Measurements from ENCODE around the gene SRGAP2C. TPM values are rescaled to one million over a fixed set of nuclear protein-coding genes. Genes with fewer than 3 reads are reported as not detected.
"Not testable (repeated sequence)": the region's sequence is repeated elsewhere in the genome, so short reads cannot be mapped to it uniquely, and the experiment has no call there.

SRGAP2C gene
- total and polyA plus RNA-seq, 10 donors = 2.6 to 78.6 (median 32.5) TPM

- H3K4me3 ChIP-seq; DNase-seq; H3K36me3 ChIP-seq; H3K27me3 ChIP-seq (replicated peaks in 1 of 7); intact Hi-C loops (cut with DNase I; ENCODE audit: low total_unique reads); H3K27ac ChIP-seq; H3K9me3 ChIP-seq; H3K4me1 ChIP-seq: not testable (repeated sequence)
- 50 to 95% (median 61%) methylated on average over 1 to 2 of the region's 2 CpGs for WGBS, 5 donors
Measured at GRCh38 chr1:121260205-121260604, 75.4 kb downstream of the SRGAP2C start.

DNA sequence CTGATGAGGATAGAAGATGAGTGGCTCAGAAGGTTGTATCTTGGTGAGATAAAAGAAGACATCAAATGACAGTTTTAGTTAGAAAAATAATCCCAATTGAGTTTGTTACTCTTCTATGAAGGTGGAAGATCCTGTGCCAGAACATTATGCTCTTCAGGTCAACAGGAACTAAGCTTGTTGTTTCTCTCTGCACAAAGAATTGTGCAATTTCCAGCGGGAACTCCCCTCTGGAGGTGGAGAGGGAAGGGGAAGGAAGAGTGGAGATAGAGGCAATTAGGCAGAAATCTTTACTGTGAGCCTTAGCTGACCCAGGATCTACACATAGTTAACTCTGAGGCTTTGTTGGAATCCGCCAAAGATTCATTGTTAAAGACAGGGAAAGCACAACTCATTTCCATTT is 77.4 kb downstream of the SRGAP2C start:
- intact Hi-C loops (cut with DNase I; ENCODE audit: low total_unique reads); DNase-seq; H3K4me1 ChIP-seq; H3K36me3 ChIP-seq; H3K9me3 ChIP-seq; H3K4me3 ChIP-seq; H3K27me3 ChIP-seq (replicated peaks in 1 of 7): not testable (repeated sequence)
- peak overlapping the region in 1 of 8 donors; percentile 37 for H3K27ac ChIP-seq
- WGBS, 5 donors = 27 to 63% methylated on average over 1 of the region's 2 CpGs; no CpG with 5 or more reads in 3 of the 5 donors

- peak overlapping the region in 1 of 8 donors; percentile 30 for H3K27ac ChIP-seq
- intact Hi-C loops (cut with DNase I; ENCODE audit: low total_unique reads); H3K4me3 ChIP-seq; DNase-seq; H3K9me3 ChIP-seq; H3K36me3 ChIP-seq; H3K4me1 ChIP-seq; H3K27me3 ChIP-seq (replicated peaks in 1 of 7): not testable (repeated sequence)
- WGBS, 5 donors = no CpG with 5 or more reads among the region's 1 CpG
Measured at GRCh38 chr1:121263789-121264244, 79.0 kb downstream of the SRGAP2C start.

DNA sequence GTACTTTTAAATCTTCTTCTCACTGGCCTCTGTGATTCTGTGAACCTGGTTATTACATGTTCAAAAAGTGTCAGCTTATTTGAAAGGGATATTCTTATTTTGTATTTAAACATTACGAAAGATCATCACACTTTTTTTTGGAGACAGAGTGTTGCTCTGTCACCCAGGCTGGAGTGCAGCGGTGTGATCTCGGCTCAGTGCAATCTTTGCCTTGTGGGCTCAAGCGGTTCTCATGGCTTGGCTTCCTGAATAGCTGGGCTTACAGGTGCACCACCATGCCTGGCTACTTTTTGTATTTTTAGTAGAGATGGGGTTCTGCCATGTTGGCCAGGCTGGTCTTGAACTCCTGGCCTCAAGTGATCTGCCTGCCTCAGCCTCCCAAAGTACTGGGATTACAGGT is 82.3 kb downstream of the SRGAP2C start:
- H3K36me3 ChIP-seq; H3K9me3 ChIP-seq; H3K27me3 ChIP-seq (replicated peaks in 1 of 7); H3K27ac ChIP-seq; H3K4me3 ChIP-seq; intact Hi-C loops (cut with DNase I; ENCODE audit: low total_unique reads); DNase-seq; H3K4me1 ChIP-seq: not testable (repeated sequence)
- 52 to 88% (median 86%) methylated on average over 1 to 3 of the region's 4 CpGs; no CpG with 5 or more reads in 2 of the 5 donors for WGBS, 5 donors

DNA sequence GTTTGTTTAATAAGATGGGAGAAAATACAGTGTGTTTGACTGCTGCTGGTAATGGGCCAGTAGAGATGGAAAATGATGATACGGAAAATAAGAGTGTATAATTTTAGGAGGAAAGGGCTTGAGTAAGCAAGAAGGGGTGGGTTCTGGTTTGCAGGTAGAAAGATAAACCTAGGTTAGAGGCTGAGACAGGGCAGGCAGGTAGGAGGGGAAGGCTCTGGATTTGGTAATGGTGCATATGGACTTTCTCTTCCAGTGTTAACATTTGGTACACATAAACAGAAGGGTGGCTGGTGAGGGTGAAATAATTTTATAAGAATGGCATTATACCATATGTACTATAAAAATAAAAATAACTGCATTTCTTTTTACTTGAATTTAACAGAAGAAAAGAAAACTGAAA is 84.5 kb downstream of the SRGAP2C start:
- H3K4me1 ChIP-seq; H3K27me3 ChIP-seq (replicated peaks in 1 of 7); intact Hi-C loops (cut with DNase I; ENCODE audit: low total_unique reads); H3K4me3 ChIP-seq; DNase-seq; H3K9me3 ChIP-seq; H3K36me3 ChIP-seq: not testable (repeated sequence)
- WGBS, 5 donors = no CpG with 5 or more reads among the region's 1 CpG
- peak overlapping the region in 1 of 8 donors; percentile 56 for H3K27ac ChIP-seq

- H3K36me3 ChIP-seq; H3K4me3 ChIP-seq; H3K9me3 ChIP-seq; DNase-seq; H3K27me3 ChIP-seq (replicated peaks in 1 of 7); H3K4me1 ChIP-seq; intact Hi-C loops (cut with DNase I; ENCODE audit: low total_unique reads): not testable (repeated sequence)
- WGBS, 5 donors = 0% methylated on average over 1 of the region's 3 CpGs; no CpG with 5 or more reads in 3 of the 5 donors
- peak overlapping the region in 3 of 8 donors; percentile 33 to 56 (median 39) for H3K27ac ChIP-seq
Measured at GRCh38 chr1:121269973-121270372, 85.2 kb downstream of the SRGAP2C start.

GRCh38 chr1:121271143-121271715 is 86.5 kb downstream of the SRGAP2C start:
- intact Hi-C loops (cut with DNase I; ENCODE audit: low total_unique reads); DNase-seq; H3K36me3 ChIP-seq; H3K4me3 ChIP-seq; H3K4me1 ChIP-seq; H3K27me3 ChIP-seq (replicated peaks in 1 of 7); H3K9me3 ChIP-seq: not testable (repeated sequence)
- 45 to 85% (median 71%) methylated on average over 2 of the region's 4 CpGs for WGBS, 5 donors
- peak overlapping the region in 2 of 8 donors; percentile 18 to 75 for H3K27ac ChIP-seq

- H3K27ac ChIP-seq; H3K36me3 ChIP-seq; H3K9me3 ChIP-seq; H3K4me1 ChIP-seq; intact Hi-C loops (cut with DNase I; ENCODE audit: low total_unique reads); H3K27me3 ChIP-seq (replicated peaks in 1 of 7); DNase-seq; H3K4me3 ChIP-seq: not testable (repeated sequence)
- 75 to 92% (median 84%) methylated on average over 2 of the region's 2 CpGs for WGBS, 5 donors
Measured at GRCh38 chr1:121275435-121275834, 90.7 kb downstream of the SRGAP2C start.

DNA sequence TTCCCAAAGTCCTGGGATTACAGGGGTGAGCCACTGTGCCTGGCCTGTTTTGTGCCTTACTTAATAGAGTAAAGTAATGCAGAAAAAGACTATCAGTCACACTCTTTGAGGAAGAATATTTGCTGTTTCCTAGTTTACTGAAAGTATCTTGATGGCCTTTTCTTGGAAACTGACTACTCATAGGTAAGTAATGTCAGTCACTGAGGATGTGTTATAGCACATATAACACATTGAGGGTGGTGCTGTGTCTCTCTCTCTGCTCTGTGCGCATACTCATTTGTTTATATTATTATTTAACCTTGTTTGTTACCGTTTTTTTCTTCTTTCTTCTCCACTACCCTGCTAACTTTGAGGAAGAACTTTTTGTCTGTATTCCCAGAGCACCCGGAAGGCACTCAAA is 93.4 kb downstream of the SRGAP2C start:
- H3K27ac ChIP-seq; H3K4me3 ChIP-seq; H3K9me3 ChIP-seq; H3K4me1 ChIP-seq; DNase-seq; H3K27me3 ChIP-seq (replicated peaks in 1 of 7); H3K36me3 ChIP-seq; intact Hi-C loops (cut with DNase I; ENCODE audit: low total_unique reads): not testable (repeated sequence)
- WGBS, 5 donors = 57 to 100% (median 100%) methylated on average over 1 of the region's 3 CpGs

DNA sequence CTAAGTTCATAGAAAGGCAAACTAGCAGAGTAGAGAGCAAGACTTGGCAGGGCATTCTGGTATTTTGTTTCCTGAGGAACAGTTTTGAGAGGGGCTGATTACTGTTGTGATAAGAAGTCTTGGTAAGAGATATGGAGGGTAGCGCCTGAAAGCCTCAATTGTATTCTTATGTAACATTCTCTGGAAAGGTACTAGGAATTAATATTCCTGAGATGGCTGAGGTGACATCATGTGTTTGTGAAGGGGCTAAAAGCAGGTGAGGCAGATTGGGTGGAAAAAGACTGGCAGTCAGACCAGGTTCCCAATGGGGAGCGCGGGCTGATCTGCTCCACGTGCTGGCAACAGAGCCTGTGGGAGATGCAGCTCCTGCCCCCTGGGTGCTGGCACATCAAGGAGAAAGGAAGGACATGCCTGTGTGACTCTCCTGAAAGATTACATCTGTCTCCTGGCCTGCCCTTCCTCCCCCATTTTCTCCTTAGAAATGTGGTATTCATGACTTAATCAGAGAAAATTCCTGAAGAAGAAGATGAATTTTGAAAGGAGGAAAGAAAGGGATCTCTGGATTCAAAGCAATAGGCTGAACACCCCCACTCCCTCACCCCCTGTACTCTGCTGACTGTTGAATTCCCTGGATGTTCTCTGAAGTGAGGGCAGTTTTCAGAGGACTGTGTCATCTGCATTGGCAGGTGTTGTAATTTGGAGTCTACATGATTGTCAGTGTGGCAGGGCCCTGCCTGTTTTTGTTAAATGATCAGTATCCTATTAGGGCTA is 94.2 kb downstream of the SRGAP2C start:
- H3K27me3 ChIP-seq (replicated peaks in 1 of 7); DNase-seq; intact Hi-C loops (cut with DNase I; ENCODE audit: low total_unique reads); H3K4me1 ChIP-seq; H3K27ac ChIP-seq; H3K36me3 ChIP-seq; H3K4me3 ChIP-seq; H3K9me3 ChIP-seq: not testable (repeated sequence)
- 84 to 100% (median 94%) methylated on average over 3 to 4 of the region's 4 CpGs for WGBS, 5 donors

DNA sequence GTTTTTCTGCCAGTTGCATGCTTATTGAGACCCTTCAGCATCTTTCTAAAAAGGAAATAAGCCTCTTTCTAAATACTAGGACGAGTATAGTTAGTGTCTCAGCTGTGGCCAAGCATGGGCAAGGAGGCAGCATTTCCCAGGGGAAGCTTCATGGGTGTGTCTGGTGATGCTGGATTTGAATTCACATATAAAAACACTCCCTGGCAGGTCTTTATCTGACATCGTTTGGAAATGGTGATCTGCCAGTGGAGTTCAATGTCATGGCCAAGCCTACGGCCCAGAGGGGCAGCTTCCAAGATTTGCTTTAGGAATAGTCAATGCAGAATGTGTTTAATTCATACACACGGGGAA is 94.7 kb downstream of the SRGAP2C start:
- intact Hi-C loops (cut with DNase I; ENCODE audit: low total_unique reads); H3K9me3 ChIP-seq; H3K4me3 ChIP-seq; H3K27me3 ChIP-seq (replicated peaks in 1 of 7); DNase-seq; H3K36me3 ChIP-seq; H3K27ac ChIP-seq; H3K4me1 ChIP-seq: not testable (repeated sequence)
- WGBS, 5 donors = 22 to 67% (median 56%) methylated on average over 1 to 2 of the region's 4 CpGs

All from spleen (tissue), 11 donors.